GM12892 (cell line): ENCODE results near the gene CDC7.

Source experiments
- POLR2A ChIP-seq: IDR thresholded peaks from 2 replicates; pipeline ENCODE4 v1.6.1; 2011; ENCODE audit warnings: low read depth, low read length, control low read depth
- POLR2AphosphoS5 ChIP-seq: IDR thresholded peaks from 2 replicates; pipeline ENCODE4 v1.6.1; 2011; ENCODE audit warnings: low read depth, low read length, control low read depth

DNA sequence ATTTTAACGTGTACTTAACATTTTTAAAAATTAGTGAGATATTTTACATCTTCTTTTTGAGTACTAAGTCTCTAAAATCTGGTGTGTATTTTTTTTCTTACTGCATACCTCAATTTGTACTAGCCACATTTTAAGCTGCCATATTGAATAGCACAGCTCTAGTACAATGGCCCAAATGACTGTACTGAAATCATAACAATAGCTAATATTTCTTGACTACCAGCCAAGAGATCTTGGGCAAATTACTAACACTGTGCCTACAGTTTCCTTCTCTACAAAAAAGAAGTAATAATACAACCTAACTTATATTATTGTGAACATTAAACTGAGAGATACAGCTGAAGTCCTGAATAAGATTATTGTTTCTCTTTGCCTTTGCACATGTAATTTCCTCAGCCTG lies 57.2 kb downstream of the CDC7 start:
- no peak for TF ChIP-seq POLR2A
- no peak for TF ChIP-seq POLR2AphosphoS5
